Amygdala (tissue), 56 donors: ENCODE measurements around the gene DPM3.

Source experiments
- DNase-seq, 56 donors: peaks; one replicate each; lab custom pipeline; 2025; lab: John Stamatoyannopoulos, UW

The DPM3 gene

GRCh38 chr1:155105604-155106011 lies 34.7 kb downstream of the DPM3 start:
- DNase-seq, result no peak

- no peak for DNase-seq
Measured at GRCh38 chr1:155104605-155105534, 35.5 kb downstream of the DPM3 start.

GRCh38 chr1:155103325-155103724 lies 37.0 kb downstream of the DPM3 start:
- no peak for DNase-seq

- no peak for DNase-seq
Measured at GRCh38 chr1:155099331-155099730, 41.0 kb downstream of the DPM3 start.

GRCh38 chr1:155094622-155094948 lies 45.7 kb downstream of the DPM3 start:
- no peak for DNase-seq

GRCh38 chr1:155093911-155094621 lies 46.3 kb downstream of the DPM3 start:
- DNase-seq, result peak in 37 of 56 donors; percentile 21 to 91 (median 59)

- no peak for DNase-seq
Measured at GRCh38 chr1:155092641-155093040, 47.7 kb downstream of the DPM3 start.

GRCh38 chr1:155092131-155092530 lies 48.2 kb downstream of the DPM3 start:
- DNase-seq, result no peak

- DNase-seq, result peak in 50 of 56 donors; percentile 18 to 83 (median 54)
Measured at GRCh38 chr1:155091071-155092051, 49.0 kb downstream of the DPM3 start.
